Measurements from ENCODE around the gene DBX2. TPM values are rescaled to one million over a fixed set of nuclear protein-coding genes. Genes with fewer than 3 reads are reported as not detected.

Gene DBX2
- total RNA-seq, 1 donor from 2014 or later: not detected

- Mint-ChIP-seq H3K36me3 (ENCODE audit: unreplicated experiment) (no peaks in the 10 kb centered on the region), H3K4me1 (ENCODE audit: unreplicated experiment) (no peaks in the 10 kb centered on the region), H3K27me3 (ENCODE audit: unreplicated experiment) (peaks cover 1% of the 10 kb centered on the region), H3K9me3 (ENCODE audit: unreplicated experiment) (no peaks in the 10 kb centered on the region), H3K27ac (ENCODE audit: unreplicated experiment) (no peak overlapping the region), H3K4me3 (ENCODE audit: unreplicated experiment) (no peak overlapping the region)
- DNase-seq (ENCODE audit: extremely low spot score, unreplicated experiment): no peak
- no peak for TF ChIP-seq CTCF (IDR thresholded peaks at IDR 0.05)
Observed at GRCh38 chr12:45065125-45065626, 14.3 kb upstream of the DBX2 start.

- DNase-seq (ENCODE audit: extremely low spot score, unreplicated experiment): no peak
- Mint-ChIP-seq H3K27me3 (ENCODE audit: unreplicated experiment) (peaks cover 4% of the 10 kb centered on the region), H3K36me3 (ENCODE audit: unreplicated experiment) (no peaks in the 10 kb centered on the region), H3K27ac (ENCODE audit: unreplicated experiment) (no peak overlapping the region), H3K4me3 (ENCODE audit: unreplicated experiment) (no peak overlapping the region), H3K4me1 (ENCODE audit: unreplicated experiment) (no peaks in the 10 kb centered on the region), H3K9me3 (ENCODE audit: unreplicated experiment) (no peaks in the 10 kb centered on the region)
- TF ChIP-seq CTCF (IDR thresholded peaks at IDR 0.05): no peak
Observed at GRCh38 chr12:45060976-45061375, 10.1 kb upstream of the DBX2 start.

GRCh38 chr12:45051572-45052125 is 750 bp upstream of the DBX2 start:
- H3K4me1 Mint-ChIP-seq (ENCODE audit: unreplicated experiment): peaks cover 8% of the 10 kb centered on the region
- no peaks in the 10 kb centered on the region for H3K36me3 Mint-ChIP-seq (ENCODE audit: unreplicated experiment)
- peak overlapping the region; percentile 46 for H3K4me3 Mint-ChIP-seq (ENCODE audit: unreplicated experiment)
- H3K27ac Mint-ChIP-seq (ENCODE audit: unreplicated experiment): no peak overlapping the region
- no peak for TF ChIP-seq CTCF (IDR thresholded peaks at IDR 0.05)
- H3K9me3 Mint-ChIP-seq (ENCODE audit: unreplicated experiment): no peaks in the 10 kb centered on the region
- no peak for DNase-seq (ENCODE audit: extremely low spot score, unreplicated experiment)
- H3K27me3 Mint-ChIP-seq (ENCODE audit: unreplicated experiment): peaks cover 57% of the 10 kb centered on the region

GRCh38 chr12:45049912-45050750 is 768 bp downstream of the DBX2 start:
- no peak for DNase-seq (ENCODE audit: extremely low spot score, unreplicated experiment)
- Mint-ChIP-seq H3K27ac (ENCODE audit: unreplicated experiment) (no peak overlapping the region), H3K27me3 (ENCODE audit: unreplicated experiment) (peaks cover 68% of the 10 kb centered on the region), H3K4me1 (ENCODE audit: unreplicated experiment) (peaks cover 8% of the 10 kb centered on the region), H3K9me3 (ENCODE audit: unreplicated experiment) (no peaks in the 10 kb centered on the region), H3K36me3 (ENCODE audit: unreplicated experiment) (no peaks in the 10 kb centered on the region), H3K4me3 (ENCODE audit: unreplicated experiment) (peak overlapping the region; percentile 31)
- TF ChIP-seq CTCF (IDR thresholded peaks at IDR 0.05): no peak

GRCh38 chr12:45042599-45042998 is 8.3 kb downstream of the DBX2 start:
- Mint-ChIP-seq H3K27ac (ENCODE audit: unreplicated experiment) (no peak overlapping the region), H3K9me3 (ENCODE audit: unreplicated experiment) (no peaks in the 10 kb centered on the region), H3K4me3 (ENCODE audit: unreplicated experiment) (no peak overlapping the region), H3K36me3 (ENCODE audit: unreplicated experiment) (no peaks in the 10 kb centered on the region), H3K4me1 (ENCODE audit: unreplicated experiment) (no peaks in the 10 kb centered on the region), H3K27me3 (ENCODE audit: unreplicated experiment) (peaks cover 25% of the 10 kb centered on the region)
- no peak for DNase-seq (ENCODE audit: extremely low spot score, unreplicated experiment)
- TF ChIP-seq CTCF (IDR thresholded peaks at IDR 0.05): no peak
